ENCODE results near the gene WNT8B. TPM values are rescaled to one million over a fixed set of nuclear protein-coding genes. Genes with fewer than 3 reads are reported as not detected.
A peak's percentile ranks its signal among the peaks of the same experiment; 100 is the strongest.

WNT8B gene
- total and polyA plus RNA-seq, 2 donors (not counting 1 experiment from before 2014, with no cell fraction given) = not detected

DNA sequence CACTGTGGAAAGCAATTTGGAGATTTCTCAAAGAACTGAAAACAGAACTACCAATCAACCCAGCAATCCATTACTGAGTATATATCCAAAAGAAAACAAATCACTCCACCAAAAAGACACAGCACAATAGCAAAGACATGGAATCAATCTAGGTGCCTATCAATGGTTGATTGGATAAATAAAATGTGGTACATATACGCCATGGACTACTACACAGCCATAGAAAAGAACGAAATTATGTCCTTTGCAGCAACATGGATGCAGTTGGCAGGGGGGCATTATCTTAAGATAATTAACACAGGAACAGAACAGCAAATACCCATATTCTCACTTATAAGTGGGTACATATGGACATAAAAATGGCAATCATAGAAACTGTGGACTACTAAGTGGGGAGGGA, 35.4 kb upstream of the WNT8B start:
- Histone ChIP-seq H4K20me1 (ENCODE audit: control insufficient read depth, extremely low read depth, insufficient read depth, low read length) (no peaks in the 10 kb centered on the region), H3K27ac (ENCODE audit: insufficient read depth, low read length) (no peak overlapping the region), H3K27me3 (ENCODE audit: control insufficient read depth, insufficient read depth, low read length) (peaks cover 6% of the 10 kb centered on the region), H3K4me1 (ENCODE audit: control insufficient read depth, extremely low read depth, insufficient read depth, low read length) (no peaks in the 10 kb centered on the region), H3K9me3 (ENCODE audit: control insufficient read depth, insufficient read depth, low read depth, low read length) (no peaks in the 10 kb centered on the region), H3K4me2 (ENCODE audit: extremely low read depth, insufficient read depth, low read length) (no peak overlapping the region), H3K9ac (ENCODE audit: insufficient read depth, low read length) (no peak overlapping the region), H3K36me3 (ENCODE audit: control insufficient read depth, insufficient read depth, low read length) (no peaks in the 10 kb centered on the region), H2AFZ (ENCODE audit: low read length) (no peak overlapping the region), H3K79me2 (ENCODE audit: control insufficient read depth, insufficient read depth, low read length) (no peaks in the 10 kb centered on the region), H3K4me3 (replicated peaks in 1 of 4; ENCODE audit: control extremely low read depth in 1 of 4, insufficient read depth in 1 of 4, low read depth in 3 of 4, low read length in 4 of 4) (no peak overlapping the region)
- no peak for DNase-seq (ENCODE audit: low read depth in 2 of 2)
- TF ChIP-seq EZH2 (IDR thresholded peaks at IDR 0.05; ENCODE audit: low read length, missing control alignments) = no peak
- TF ChIP-seq, protein P1, sequence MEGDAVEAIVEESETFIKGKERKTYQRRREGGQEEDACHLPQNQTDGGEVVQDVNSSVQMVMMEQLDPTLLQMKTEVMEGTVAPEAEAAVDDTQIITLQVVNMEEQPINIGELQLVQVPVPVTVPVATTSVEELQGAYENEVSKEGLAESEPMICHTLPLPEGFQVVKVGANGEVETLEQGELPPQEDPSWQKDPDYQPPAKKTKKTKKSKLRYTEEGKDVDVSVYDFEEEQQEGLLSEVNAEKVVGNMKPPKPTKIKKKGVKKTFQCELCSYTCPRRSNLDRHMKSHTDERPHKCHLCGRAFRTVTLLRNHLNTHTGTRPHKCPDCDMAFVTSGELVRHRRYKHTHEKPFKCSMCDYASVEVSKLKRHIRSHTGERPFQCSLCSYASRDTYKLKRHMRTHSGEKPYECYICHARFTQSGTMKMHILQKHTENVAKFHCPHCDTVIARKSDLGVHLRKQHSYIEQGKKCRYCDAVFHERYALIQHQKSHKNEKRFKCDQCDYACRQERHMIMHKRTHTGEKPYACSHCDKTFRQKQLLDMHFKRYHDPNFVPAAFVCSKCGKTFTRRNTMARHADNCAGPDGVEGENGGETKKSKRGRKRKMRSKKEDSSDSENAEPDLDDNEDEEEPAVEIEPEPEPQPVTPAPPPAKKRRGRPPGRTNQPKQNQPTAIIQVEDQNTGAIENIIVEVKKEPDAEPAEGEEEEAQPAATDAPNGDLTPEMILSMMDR (conservative IDR thresholded peaks at IDR 0.05 in 1 of 2, IDR thresholded peaks at IDR 0.05 in 1 of 2; ENCODE audit: low read depth in 1 of 2, low read length in 2 of 2) = no peak

DNA sequence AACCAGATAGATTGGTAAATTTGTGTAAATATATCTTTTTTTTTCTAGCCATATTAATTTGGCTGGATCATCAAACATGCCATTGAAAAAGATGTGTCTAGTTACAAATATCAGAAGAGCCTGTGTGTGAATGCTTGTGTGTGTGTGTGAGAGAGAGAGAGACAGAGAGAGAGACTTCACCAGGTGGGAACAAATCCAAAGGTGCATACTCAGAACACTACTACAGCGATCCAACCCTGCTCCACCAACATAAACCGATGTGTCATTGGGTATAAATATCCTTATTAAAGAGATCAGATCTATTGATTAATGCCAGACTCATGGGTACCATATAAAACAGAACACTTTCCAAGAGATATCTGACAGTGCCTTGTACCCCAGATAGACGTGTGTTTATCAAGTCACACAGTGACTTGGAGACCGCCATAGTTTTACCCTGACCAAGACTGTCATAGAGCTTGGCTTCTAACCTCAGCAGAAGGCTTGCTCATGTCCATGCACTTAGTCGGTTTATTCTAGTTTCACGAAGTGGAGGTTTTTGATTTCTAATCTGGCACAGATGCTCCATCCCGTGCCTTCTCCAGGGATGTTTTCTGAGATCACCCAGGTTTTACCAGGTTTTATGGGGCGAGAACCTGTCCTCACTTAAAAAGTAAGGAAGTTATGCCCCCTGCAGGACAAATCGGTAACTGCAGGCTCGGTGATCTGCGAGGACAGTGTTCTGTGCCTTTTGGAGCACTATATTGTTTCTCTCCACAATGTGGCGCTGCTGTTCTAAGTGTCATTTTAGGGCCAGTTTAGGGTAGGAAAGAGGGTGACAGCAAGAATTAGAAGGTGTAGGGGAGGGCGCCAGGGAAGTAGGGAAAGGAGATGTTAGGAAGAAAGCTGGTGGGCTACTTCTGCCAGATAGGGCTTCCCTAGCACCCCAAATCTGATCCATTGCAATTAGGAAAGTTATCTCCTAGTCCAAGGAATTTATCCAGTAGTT, 29.3 kb upstream of the WNT8B start:
- TF ChIP-seq EZH2 (IDR thresholded peaks at IDR 0.05; ENCODE audit: low read length, missing control alignments) = no peak
- TF ChIP-seq, protein P1 (conservative IDR thresholded peaks at IDR 0.05 in 1 of 2, IDR thresholded peaks at IDR 0.05 in 1 of 2; ENCODE audit: low read depth in 1 of 2, low read length in 2 of 2) = peak; percentile 95 to 99
- no peaks in the 10 kb centered on the region for H3K9me3 ChIP-seq (ENCODE audit: control insufficient read depth, insufficient read depth, low read depth, low read length)
- DNase-seq (ENCODE audit: low read depth in 2 of 2) = peak; percentile 75 to 94
- H3K79me2 ChIP-seq (ENCODE audit: control insufficient read depth, insufficient read depth, low read length) = no peaks in the 10 kb centered on the region
- H3K36me3 ChIP-seq (ENCODE audit: control insufficient read depth, insufficient read depth, low read length) = no peaks in the 10 kb centered on the region
- no peaks in the 10 kb centered on the region for H4K20me1 ChIP-seq (ENCODE audit: control insufficient read depth, extremely low read depth, insufficient read depth, low read length)
- H3K4me3 ChIP-seq (replicated peaks in 1 of 4; ENCODE audit: control extremely low read depth in 1 of 4, insufficient read depth in 1 of 4, low read depth in 3 of 4, low read length in 4 of 4) = no peak overlapping the region
- no peak overlapping the region for H3K27ac ChIP-seq (ENCODE audit: insufficient read depth, low read length)
- H3K9ac ChIP-seq (ENCODE audit: insufficient read depth, low read length) = no peak overlapping the region
- H3K27me3 ChIP-seq (ENCODE audit: control insufficient read depth, insufficient read depth, low read length) = no peaks in the 10 kb centered on the region
- H3K4me2 ChIP-seq (ENCODE audit: extremely low read depth, insufficient read depth, low read length) = no peak overlapping the region
- H3K4me1 ChIP-seq (ENCODE audit: control insufficient read depth, extremely low read depth, insufficient read depth, low read length) = no peaks in the 10 kb centered on the region
- H2AFZ ChIP-seq (ENCODE audit: low read length) = no peak overlapping the region

DNA sequence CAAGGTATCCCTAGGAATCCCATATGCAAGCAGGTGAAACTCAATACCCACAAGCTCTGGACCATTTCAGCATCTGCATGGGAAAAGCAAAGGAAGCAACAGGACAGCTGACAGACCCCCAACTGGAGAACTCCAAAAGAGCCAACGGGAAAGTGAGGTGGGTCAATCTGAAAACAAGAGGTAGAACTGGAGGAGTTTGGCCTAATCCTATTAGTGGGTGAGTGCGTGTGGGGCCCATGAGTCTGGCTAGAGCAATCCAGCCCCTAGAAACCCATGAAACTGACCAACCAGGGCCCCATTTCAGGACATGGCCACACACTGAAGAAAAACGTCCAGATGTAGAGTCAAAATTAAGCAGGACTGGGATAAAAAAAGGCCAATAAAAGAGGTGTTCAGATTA, 26.6 kb upstream of the WNT8B start:
- Histone ChIP-seq H4K20me1 (ENCODE audit: control insufficient read depth, extremely low read depth, insufficient read depth, low read length) (no peaks in the 10 kb centered on the region), H3K4me1 (ENCODE audit: control insufficient read depth, extremely low read depth, insufficient read depth, low read length) (no peaks in the 10 kb centered on the region), H3K27me3 (ENCODE audit: control insufficient read depth, insufficient read depth, low read length) (no peaks in the 10 kb centered on the region), H2AFZ (ENCODE audit: low read length) (no peak overlapping the region), H3K27ac (ENCODE audit: insufficient read depth, low read length) (no peak overlapping the region), H3K79me2 (ENCODE audit: control insufficient read depth, insufficient read depth, low read length) (no peaks in the 10 kb centered on the region), H3K36me3 (ENCODE audit: control insufficient read depth, insufficient read depth, low read length) (no peaks in the 10 kb centered on the region), H3K9ac (ENCODE audit: insufficient read depth, low read length) (no peak overlapping the region), H3K9me3 (ENCODE audit: control insufficient read depth, insufficient read depth, low read depth, low read length) (no peaks in the 10 kb centered on the region), H3K4me2 (ENCODE audit: extremely low read depth, insufficient read depth, low read length) (no peak overlapping the region), H3K4me3 (replicated peaks in 1 of 4; ENCODE audit: control extremely low read depth in 1 of 4, insufficient read depth in 1 of 4, low read depth in 3 of 4, low read length in 4 of 4) (no peak overlapping the region)
- TF ChIP-seq, protein P1 (conservative IDR thresholded peaks at IDR 0.05 in 1 of 2, IDR thresholded peaks at IDR 0.05 in 1 of 2; ENCODE audit: low read depth in 1 of 2, low read length in 2 of 2) = no peak
- no peak for TF ChIP-seq EZH2 (IDR thresholded peaks at IDR 0.05; ENCODE audit: low read length, missing control alignments)
- DNase-seq (ENCODE audit: low read depth in 2 of 2) = no peak
